Measurements from ENCODE around the gene SDK1.

DNA sequence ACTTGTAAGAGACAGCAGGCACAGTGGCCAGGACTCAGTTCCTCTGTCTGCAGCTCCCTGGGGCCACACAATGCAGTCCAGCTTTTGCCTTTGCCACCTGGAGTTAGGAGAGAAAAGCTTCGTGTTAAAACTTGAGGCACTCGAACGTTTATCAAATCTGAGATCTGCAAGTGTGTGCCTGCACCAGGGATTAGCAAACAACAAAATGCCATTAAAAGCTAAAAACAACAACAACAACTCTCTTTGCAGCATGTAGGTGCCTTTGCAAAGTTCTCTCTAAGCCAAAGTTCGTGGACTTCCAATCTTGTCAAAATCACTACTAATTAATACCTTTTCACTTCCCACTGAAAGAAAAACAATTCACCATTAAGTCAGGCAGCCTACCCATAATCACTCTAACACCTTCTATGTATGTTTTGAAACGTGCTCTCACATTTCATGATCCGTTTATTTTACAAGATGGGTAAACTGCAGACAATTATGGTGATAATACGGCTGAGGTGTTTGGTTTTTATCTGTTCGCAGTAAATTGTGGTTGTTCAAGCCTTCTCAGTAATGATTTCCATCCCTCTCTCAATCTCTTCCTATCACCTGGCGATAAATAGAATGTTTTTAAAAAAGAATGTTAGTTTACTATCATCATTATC, 36.2 kb upstream of the SDK1 start:
- no peak for TF ChIP-seq POLR2A (IDR thresholded peaks at IDR 0.05; ENCODE audit: control extremely low read depth in 1 of 2, low read depth in 2 of 2, low read length in 2 of 2)
- TF ChIP-seq CEBPB (IDR thresholded peaks at IDR 0.05; ENCODE audit: low read depth, low read length), result no peak
- TF ChIP-seq CTCF (IDR thresholded peaks at IDR 0.05; ENCODE audit: control extremely low read depth in 1 of 3, insufficient read depth in 1 of 3, low read depth in 1 of 3, low read length in 3 of 3), result no peak
- no peak for TF ChIP-seq ATF2 (IDR thresholded peaks at IDR 0.05; ENCODE audit: low read length)
- TF ChIP-seq PHF8 (conservative IDR thresholded peaks at IDR 0.05; ENCODE audit: low read depth, low read length), result no peak
- TF ChIP-seq EP300 (IDR thresholded peaks at IDR 0.05; ENCODE audit: borderline replicate concordance in 1 of 2, low read depth in 2 of 2, low read length in 2 of 2), result no peak
- TF ChIP-seq KDM1A (IDR thresholded peaks at IDR 0.05; ENCODE audit: borderline replicate concordance, low read length), result no peak
- no peak for TF ChIP-seq JUND (IDR thresholded peaks at IDR 0.05; ENCODE audit: low read length)
- no peak for TF ChIP-seq YY1 (IDR thresholded peaks at IDR 0.05; ENCODE audit: low read depth, low read length)
- no peak for TF ChIP-seq EZH2 (IDR thresholded peaks at IDR 0.05; ENCODE audit: low read depth, low read length, severe bottlenecking)
- no peak for TF ChIP-seq TEAD4 (IDR thresholded peaks at IDR 0.05; ENCODE audit: low read depth, low read length)
- TF ChIP-seq ZNF274 (IDR thresholded peaks at IDR 0.05; ENCODE audit: borderline replicate concordance, extremely low read depth, low read length), result no peak
- no peak for TF ChIP-seq CBX5 (IDR thresholded peaks at IDR 0.05; ENCODE audit: low read depth, low read length)
